ENCODE data around the gene SPATA32.

SPATA32 gene, protein sequence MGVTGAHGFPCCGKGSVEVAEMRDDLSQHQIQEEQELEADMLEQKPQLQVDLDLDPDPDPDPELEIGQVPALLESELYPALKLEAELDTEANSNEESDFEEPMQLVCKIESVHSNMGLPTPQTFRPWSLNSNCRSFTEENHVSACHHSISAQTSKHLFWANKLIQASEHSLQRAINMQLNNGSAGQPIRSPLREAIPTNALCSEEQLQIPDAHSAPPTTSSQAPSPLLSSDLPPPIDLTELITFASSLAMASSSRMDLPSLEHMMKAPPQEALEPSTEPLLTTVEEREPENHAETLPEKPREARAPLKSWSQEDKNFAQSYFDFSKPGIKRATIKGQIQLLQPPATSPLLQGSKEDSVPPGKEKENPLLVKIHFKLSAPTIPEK

GRCh38 chr17:45261577-45262515 is at the start of gene SPATA32:
Gene SPATA32 (minus strand): TSS chr17:45262094. CDS start chr17:45262016, 78 bp downstream.
- H3K9ac ChIP-seq = peak within 1 kb of the TSS; percentile 66 to 84 (median 74)

DNA sequence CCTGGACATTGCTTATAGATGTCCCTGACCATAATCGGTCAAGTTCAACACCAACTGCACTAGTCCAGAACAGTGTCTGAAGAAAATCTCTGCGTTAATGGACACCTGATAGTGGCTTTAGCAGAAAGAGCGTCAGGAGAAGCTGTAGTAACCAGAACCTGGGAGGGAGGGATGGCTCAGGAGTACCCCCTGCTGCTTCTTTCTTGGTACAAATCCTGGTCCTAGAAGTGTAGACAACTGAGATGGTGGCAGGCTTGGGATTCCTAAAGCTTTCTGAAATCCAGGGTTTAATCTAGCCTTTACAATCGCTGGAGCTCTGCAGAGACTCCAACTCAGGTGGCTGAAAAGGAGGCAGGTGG is 49.5 kb upstream of the SPATA32 start:
- Histone ChIP-seq H3K27me3 (no peaks in the 10 kb centered on the region), H3K27ac (peak overlapping the region; percentile 57 to 95 (median 93); a peak in 21 of 22 replicates), H3K36me3 (peaks cover 11 to 49% (median 39%) of the 10 kb centered on the region in 11 experiments; a peak in 20 of 22 replicates), H3K9ac (peak overlapping the region; percentile 71 to 97 (median 93); a peak in 20 of 22 replicates), H3K9me3 (replicated peaks in 1 of 11) (0 out of 22 replicates have a peak, but pooled peaks cover 0 to 6% (median 0%) of the 10 kb centered on the region in 11 experiments), H4K20me1 (peaks cover 0 to 70% (median 18%) of the 10 kb centered on the region in 11 experiments; a peak in 14 of 22 replicates), H3K4me3 (peak overlapping the region in 6 of 10 experiments; percentile 30 to 51 (median 42); a peak in 10 of 20 replicates), H3K4me2 (peak overlapping the region; percentile 90 to 99 (median 96)), H3K4me1 (peaks cover 88 to 97% (median 94%) of the 10 kb centered on the region in 10 experiments)
- TF ChIP-seq Cebpa-rat (IDR thresholded peaks at IDR 0.05) = no peak

More at GRCh38 chr17:45261577-45262515, at the start of gene SPATA32:
- Histone ChIP-seq H3K27ac (peak within 1 kb of the TSS; percentile 28 to 72 (median 63); a peak in 20 of 22 replicates), H3K36me3 (peaks cover 33 to 45% (median 37%) of the 10 kb centered on the region in 11 experiments), H3K4me2 (peak within 1 kb of the TSS; percentile 88 to 100 (median 98)), H3K9me3 (replicated peaks in 1 of 11) (no peaks in the 10 kb centered on the region), H3K27me3 (no peaks in the 10 kb centered on the region), H3K4me1 (peaks cover 65 to 81% (median 72%) of the 10 kb centered on the region in 10 experiments), H4K20me1 (peaks cover 20 to 58% (median 46%) of the 10 kb centered on the region in 11 experiments; a peak in 20 of 22 replicates), H3K4me3 (peak within 1 kb of the TSS; percentile 57 to 72 (median 60))
- TF ChIP-seq Cebpa-rat (IDR thresholded peaks at IDR 0.05) = no peak

DNA sequence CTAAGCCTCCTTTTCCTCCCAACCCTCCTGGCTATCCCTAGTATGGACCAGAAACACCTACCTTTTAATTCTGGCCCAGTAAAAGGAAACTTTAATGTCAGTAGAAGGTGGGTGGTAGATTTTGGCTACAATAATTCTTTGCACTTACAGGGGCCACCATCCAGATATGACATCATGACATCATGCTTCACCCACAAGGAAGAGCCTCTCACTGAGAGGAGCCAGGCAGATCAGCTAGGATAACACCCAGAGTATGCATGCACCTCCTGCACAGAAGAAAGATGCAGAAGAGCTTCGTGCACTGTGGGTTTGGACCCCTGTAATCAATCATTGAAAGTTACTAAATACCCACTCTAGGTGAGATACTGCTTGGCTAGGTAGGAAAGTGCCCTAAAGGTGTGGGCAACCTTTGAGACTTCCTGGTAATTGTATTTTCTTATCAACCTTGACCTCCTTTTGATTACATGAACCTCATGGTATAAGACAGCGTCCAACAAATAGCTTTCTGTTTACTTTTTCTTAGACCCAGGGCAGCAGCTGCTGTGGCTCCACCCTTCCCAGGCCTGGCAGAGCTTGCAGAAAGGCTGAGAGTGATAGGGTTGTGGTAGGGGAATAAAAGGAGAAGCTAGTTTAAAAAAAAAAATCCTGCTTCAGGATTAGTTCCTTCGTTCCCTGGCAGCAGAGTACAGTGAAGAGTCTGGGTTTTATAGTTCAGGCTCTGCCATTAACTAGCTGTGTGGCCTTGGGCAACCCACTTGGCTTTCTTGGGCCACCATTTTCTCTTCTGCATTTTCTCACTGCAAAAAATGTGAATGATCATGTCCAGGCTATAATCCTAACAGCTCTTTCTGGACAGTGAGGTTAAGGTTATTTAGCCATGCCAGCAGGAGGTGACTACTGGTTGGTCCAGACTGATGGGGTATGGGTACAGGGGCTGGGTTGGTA is 48.8 kb upstream of the SPATA32 start:
- Histone ChIP-seq H3K9ac (peak overlapping the region in 8 of 11 experiments; percentile 27 to 96 (median 90); a peak in 8 of 22 replicates), H4K20me1 (peaks cover 0 to 70% (median 13%) of the 10 kb centered on the region in 11 experiments; a peak in 14 of 22 replicates), H3K27me3 (no peaks in the 10 kb centered on the region), H3K4me1 (peaks cover 94 to 100% (median 99%) of the 10 kb centered on the region in 10 experiments), H3K4me2 (peak overlapping the region; percentile 90 to 99 (median 96)), H3K9me3 (replicated peaks in 1 of 11) (0 out of 22 replicates have a peak, but pooled peaks cover 0 to 6% (median 0%) of the 10 kb centered on the region in 11 experiments), H3K36me3 (peaks cover 11 to 56% (median 45%) of the 10 kb centered on the region in 11 experiments; a peak in 20 of 22 replicates), H3K4me3 (peak overlapping the region in 1 of 10 experiments; percentile 51; a peak in 2 of 20 replicates), H3K27ac (peak overlapping the region in 9 of 11 experiments; percentile 57 to 95 (median 93); a peak in 13 of 22 replicates)
- no peak for TF ChIP-seq Cebpa-rat (IDR thresholded peaks at IDR 0.05)

DNA sequence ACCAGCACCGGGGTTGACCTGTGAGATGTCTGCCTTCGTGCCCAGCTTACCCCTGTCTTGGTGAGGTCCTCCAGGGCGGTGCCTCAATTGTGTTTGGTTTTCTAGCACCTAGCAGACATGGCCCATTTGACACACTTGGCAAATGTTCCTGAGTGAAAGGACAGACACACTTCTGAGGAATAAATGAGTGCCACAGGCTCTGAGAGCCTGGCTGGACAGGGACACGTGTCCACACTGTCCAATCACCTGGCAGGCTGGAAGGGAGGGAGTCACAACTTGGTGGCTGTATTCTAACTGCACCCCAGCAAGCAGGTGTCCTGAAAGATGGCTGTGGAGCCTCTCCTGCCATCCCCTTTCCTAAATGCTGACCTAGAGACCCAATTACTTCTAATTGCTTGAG is 47.5 kb upstream of the SPATA32 start:
- 0 out of 22 replicates have a peak, but pooled peaks cover 0 to 6% (median 0%) of the 10 kb centered on the region in 11 experiments for H3K9me3 ChIP-seq (replicated peaks in 1 of 11)
- H3K4me2 ChIP-seq = peak overlapping the region; percentile 5 to 98 (median 96); a peak in 12 of 22 replicates
- H3K9ac ChIP-seq = no peak overlapping the region
- no peak overlapping the region for H3K4me3 ChIP-seq
- no peak for TF ChIP-seq Cebpa-rat (IDR thresholded peaks at IDR 0.05)
- peaks cover 11 to 69% (median 52%) of the 10 kb centered on the region in 11 experiments; a peak in 20 of 22 replicates for H3K36me3 ChIP-seq
- H3K4me1 ChIP-seq = peaks cover 96 to 100% (median 100%) of the 10 kb centered on the region in 10 experiments
- H3K27me3 ChIP-seq = no peaks in the 10 kb centered on the region
- peaks cover 0 to 57% (median 12%) of the 10 kb centered on the region in 11 experiments; a peak in 13 of 22 replicates for H4K20me1 ChIP-seq
- H3K27ac ChIP-seq = peak overlapping the region in 2 of 11 experiments; percentile 4 to 81; a peak in 1 of 22 replicates

DNA sequence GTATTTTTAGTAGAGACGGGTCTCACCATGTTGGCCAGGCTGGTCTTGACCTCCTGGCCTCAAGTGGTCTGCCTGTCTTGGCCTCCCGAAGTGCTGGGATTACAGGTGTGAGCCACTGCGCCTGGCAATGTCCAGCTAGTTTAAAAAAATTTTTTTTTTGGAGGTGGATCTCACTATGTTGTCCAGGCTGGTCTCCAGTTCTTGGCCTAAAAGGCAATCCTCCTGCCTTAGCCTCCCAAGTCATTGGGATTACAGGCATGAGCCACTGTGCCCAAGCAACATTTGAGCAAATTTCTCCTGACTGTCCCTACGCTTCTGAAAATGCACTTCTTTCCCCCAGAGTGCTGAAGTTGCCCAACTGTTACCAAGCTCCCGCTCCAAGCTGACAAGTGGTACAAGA is 46.9 kb upstream of the SPATA32 start:
- H3K27ac ChIP-seq = peak overlapping the region in 5 of 11 experiments; percentile 4 to 81 (median 79); a peak in 4 of 22 replicates
- peak overlapping the region; percentile 77 to 98 (median 90); a peak in 21 of 22 replicates for H3K4me2 ChIP-seq

GRCh38 chr17:45308016-45308365 is 46.1 kb upstream of the SPATA32 start:
- H3K36me3 ChIP-seq = peaks cover 11 to 71% (median 54%) of the 10 kb centered on the region in 11 experiments; a peak in 20 of 22 replicates
- peaks cover 96 to 100% (median 100%) of the 10 kb centered on the region in 10 experiments for H3K4me1 ChIP-seq
- 0 out of 22 replicates have a peak, but pooled peaks cover 0 to 6% (median 0%) of the 10 kb centered on the region in 11 experiments for H3K9me3 ChIP-seq (replicated peaks in 1 of 11)
- peak overlapping the region in 9 of 11 experiments; percentile 42 to 73 (median 58); a peak in 12 of 22 replicates for H3K9ac ChIP-seq
- no peak for TF ChIP-seq Cebpa-rat (IDR thresholded peaks at IDR 0.05)
- H3K27ac ChIP-seq = peak overlapping the region; percentile 40 to 90 (median 80)
- H3K4me2 ChIP-seq = peak overlapping the region; percentile 77 to 98 (median 90)
- no peak overlapping the region for H3K4me3 ChIP-seq
- H3K27me3 ChIP-seq = no peaks in the 10 kb centered on the region
- H4K20me1 ChIP-seq = peaks cover 0 to 49% (median 12%) of the 10 kb centered on the region in 11 experiments; a peak in 12 of 22 replicates

More for the DNA sequence above, 46.9 kb upstream of the SPATA32 start:
- Histone ChIP-seq H4K20me1 (peaks cover 0 to 53% (median 12%) of the 10 kb centered on the region in 11 experiments; a peak in 12 of 22 replicates), H3K9ac (no peak overlapping the region), H3K36me3 (peaks cover 11 to 71% (median 54%) of the 10 kb centered on the region in 11 experiments; a peak in 20 of 22 replicates), H3K4me3 (no peak overlapping the region), H3K9me3 (replicated peaks in 1 of 11) (0 out of 22 replicates have a peak, but pooled peaks cover 0 to 6% (median 0%) of the 10 kb centered on the region in 11 experiments), H3K27me3 (no peaks in the 10 kb centered on the region), H3K4me1 (peaks cover 96 to 100% (median 100%) of the 10 kb centered on the region in 10 experiments)
- TF ChIP-seq Cebpa-rat (IDR thresholded peaks at IDR 0.05) = no peak
